Esophagus muscularis mucosa (tissue), 4 donors: ENCODE results near the gene MESP1. TPM values are rescaled to one million over a fixed set of nuclear protein-coding genes. Genes with fewer than 3 reads are reported as not detected.

Experiments used
- DNase-seq: peaks from one replicate; pipeline ENCODE4 v3.0.0-alpha.2; 2017; ENCODE audit errors: extremely low spot score
- H3K27ac ChIP-seq, 4 donors: fragments of 200-600 bp; sonication (generic); replicated peaks in 1 of 4; 1 replicate in 3 of 4; 2 replicates in 1 of 4; pipeline ENCODE4 v1.5.1; 2016 to 2019; ENCODE audit warnings: mild to moderate bottlenecking in 1 of 4
- H3K27me3 ChIP-seq, 4 donors: fragments of 200-600 bp; sonication (generic); one replicate each; pipeline versions ENCODE4 v1.5.1 to v1.6.0; 2016 to 2019
- H3K36me3 ChIP-seq, 4 donors: fragments of 200-600 bp; sonication (generic); one replicate each; pipeline ENCODE4 v1.5.1; 2016 to 2019
- H3K4me1 ChIP-seq, 4 donors: fragments of 200-600 bp; sonication (generic); one replicate each; pipeline ENCODE4 v1.5.1; 2016 to 2019
- H3K4me3 ChIP-seq, 4 donors: fragments of 200-600 bp; sonication (generic); 1 replicate in 2 of 4; 2 replicates in 2 of 4; pipeline ENCODE4 v1.5.1; 2016 to 2019; ENCODE audit warnings: mild to moderate bottlenecking in 4 of 4, moderate library complexity in 1 of 4
- H3K9me3 ChIP-seq, 4 donors: fragments of 200-600 bp; sonication (generic); 1 replicate in 3 of 4; 2 replicates in 1 of 4; pipeline ENCODE4 v1.5.1; 2016 to 2019
- CTCF ChIP-seq, 3 experiments: fragments of 200-600 bp in 2 of 3; fragments of 450-650 bp in 1 of 3; sonication (generic) in 2 of 3; IDR thresholded peaks; one replicate each; pipeline ENCODE4 v1.5.1; 2017 to 2019; ENCODE audit warnings: antibody characterized with exemption in 3 of 3, mild to moderate bottlenecking in 2 of 3, moderate library complexity in 1 of 3
- EP300 ChIP-seq: sonication (generic); formaldehyde crosslinking; IDR thresholded peaks from one replicate; pipeline ENCODE4 v1.6.1; 2017; ENCODE audit warnings: antibody characterized with exemption
- POLR2A ChIP-seq: fragments of 450-650 bp; IDR thresholded peaks from one replicate; pipeline ENCODE4 v1.6.1; 2017; ENCODE audit warnings: antibody characterized with exemption, moderate library complexity, mild to moderate bottlenecking, low read depth
- POLR2AphosphoS5 ChIP-seq, 2 donors: sonication (generic); formaldehyde crosslinking; IDR thresholded peaks; one replicate each; pipeline ENCODE4 v1.6.1; 2017; ENCODE audit warnings: antibody characterized with exemption in 2 of 2
- WGBS: methylation state at CpG from one replicate; pipeline ENCODE4 v1.1.5; 2018; 5-methylcytosine and 5-hydroxymethylcytosine counted together
- intact Hi-C: fragments of 100-400 bp; cut with DNase I; formaldehyde crosslinking; loops from one replicate; pipeline ENCODE4 v1.15.1; 2023
- total RNA-seq, 4 donors: library from RNA; depleted of rRNA; stranded (reverse); fragments of >200 nt; gene quantifications; one replicate each; pipeline versions ENCODE4 v1.1.0 to v1.2.1, GENCODE V29; 2016

Gene MESP1
- total RNA-seq, 4 donors from 2014 or later: 0.50 to 2.8 (median 1.7) TPM

GRCh38 chr15:89777782-89778380 is 26.8 kb upstream of the MESP1 start:
- no peak overlapping the region for H3K4me3 ChIP-seq
- intact Hi-C loops: loop anchor here (10.0 kb wide), 1 partner anchor 197 kb away; no protein-coding TSS in a partner anchor
- peaks cover 11 to 16% (median 14%) of the 10 kb centered on the region in 4 donors for H3K4me1 ChIP-seq
- no peaks in the 10 kb centered on the region for H3K27me3 ChIP-seq
- no peaks in the 10 kb centered on the region for H3K36me3 ChIP-seq
- no peaks in the 10 kb centered on the region for H3K9me3 ChIP-seq
- H3K27ac ChIP-seq: no peak overlapping the region
- 87% methylated on average over 6 of the region's 10 CpGs for WGBS
- TF ChIP-seq CTCF (IDR thresholded peaks at IDR 0.05): no peak
- DNase-seq: no peak

DNA sequence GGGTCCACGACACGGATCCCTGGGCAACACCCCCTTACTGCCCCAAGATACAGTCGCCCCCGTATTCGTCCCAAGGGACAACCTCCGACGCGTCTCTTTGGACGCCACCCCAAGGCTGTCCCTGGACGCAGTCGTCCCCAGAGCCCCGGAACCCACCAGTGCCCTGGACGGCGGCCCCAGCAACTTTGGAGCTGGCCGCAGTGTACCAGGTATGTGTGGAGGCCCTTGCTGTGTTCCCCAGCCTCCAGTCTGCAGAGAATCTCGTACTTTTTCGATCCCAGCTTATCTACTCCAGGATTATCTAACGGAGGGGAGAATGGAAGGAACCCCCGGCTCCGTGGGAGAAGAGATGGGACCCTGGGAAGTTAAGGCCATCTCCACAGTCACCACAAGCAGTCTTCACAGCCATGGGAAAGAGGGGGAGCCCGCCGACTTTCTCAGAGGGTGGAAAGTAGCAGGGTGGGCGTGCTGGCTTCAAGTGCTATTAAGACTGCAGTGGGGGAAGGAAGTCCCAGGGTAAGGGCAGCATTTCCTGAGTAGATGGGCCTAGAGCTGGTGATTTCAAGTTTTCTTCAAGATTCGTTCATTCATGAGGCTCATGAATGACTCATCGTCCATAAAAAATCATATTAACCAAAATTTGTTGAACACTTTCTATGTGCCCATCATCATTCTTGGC is 26.2 kb upstream of the MESP1 start:
- WGBS: 78% methylated on average over 15 of the region's 25 CpGs
- Histone ChIP-seq H3K27ac (peak overlapping the region in 1 of 4 donors; percentile 59), H3K27me3 (no peaks in the 10 kb centered on the region), H3K4me3 (peak overlapping the region; percentile 49 to 65 (median 53)), H3K36me3 (no peaks in the 10 kb centered on the region), H3K4me1 (peaks cover 11 to 16% (median 14%) of the 10 kb centered on the region in 4 donors), H3K9me3 (no peaks in the 10 kb centered on the region)
- DNase-seq: no peak
- intact Hi-C loops: loop anchor here (10.0 kb wide), 1 partner anchor 198 kb away; no protein-coding TSS in a partner anchor
- no peak for TF ChIP-seq POLR2AphosphoS5 (IDR thresholded peaks at IDR 0.05)
- TF ChIP-seq CTCF (IDR thresholded peaks at IDR 0.05): no peak
- TF ChIP-seq EP300: no peak
- TF ChIP-seq POLR2A: no peak

DNA sequence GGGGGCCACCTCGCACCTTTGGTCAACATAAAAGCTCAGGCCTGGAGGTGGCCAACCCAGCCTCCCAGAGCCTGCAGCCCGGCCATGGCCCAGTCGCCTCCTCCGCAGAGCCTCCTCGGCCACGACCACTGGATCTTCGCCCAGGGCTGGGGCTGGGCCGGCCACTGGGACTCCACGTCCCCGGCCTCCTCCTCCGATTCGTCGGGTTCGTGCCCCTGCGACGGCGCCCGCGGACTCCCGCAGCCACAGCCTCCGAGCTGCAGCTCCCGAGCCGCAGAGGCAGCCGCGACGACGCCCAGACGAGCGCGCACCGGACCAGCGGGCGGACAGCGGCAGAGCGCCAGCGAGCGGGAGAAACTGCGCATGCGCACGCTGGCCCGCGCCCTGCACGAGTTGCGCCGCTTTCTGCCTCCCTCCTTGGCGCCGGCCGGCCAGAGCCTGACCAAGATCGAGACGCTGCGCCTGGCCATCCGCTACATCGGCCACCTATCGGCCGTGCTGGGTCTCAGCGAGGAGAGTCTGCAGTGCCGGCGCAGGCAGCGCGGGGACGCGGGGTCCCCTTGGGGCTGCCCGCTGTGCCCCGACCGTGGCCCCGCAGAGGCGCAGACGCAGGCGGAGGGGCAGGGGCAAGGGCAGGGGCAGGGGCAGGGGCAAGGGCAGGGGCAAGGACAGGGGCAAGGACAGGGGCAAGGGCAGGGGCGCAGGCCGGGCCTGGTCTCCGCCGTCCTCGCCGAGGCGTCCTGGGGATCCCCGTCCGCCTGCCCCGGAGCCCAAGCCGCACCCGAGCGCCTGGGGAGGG is 25.4 kb upstream of the MESP1 start, which contains the start of gene MESP2:
Gene MESP2, plus strand, starts transcription at position 59 of the 799 bp plus-strand sequence. Its CDS starts 26 bp downstream, at position 85.
- peak; percentile 94 for DNase-seq
- Histone ChIP-seq H3K27me3 (no peaks in the 10 kb centered on the region), H3K9me3 (no peaks in the 10 kb centered on the region), H3K27ac (peak within 1 kb of the TSS; percentile 28 to 59 (median 54)), H3K4me1 (peaks cover 11 to 16% (median 14%) of the 10 kb centered on the region in 4 donors), H3K36me3 (no peaks in the 10 kb centered on the region), H3K4me3 (peak within 1 kb of the TSS; percentile 49 to 65 (median 53))
- intact Hi-C loops: loop anchor here (10.0 kb wide), 1 partner anchor 198 kb away; no protein-coding TSS in a partner anchor
- WGBS: 3% methylated on average over 31 of the region's 82 CpGs
- peak in 1 of 2 donors; percentile 78 for TF ChIP-seq POLR2AphosphoS5 (IDR thresholded peaks at IDR 0.05)
- TF ChIP-seq CTCF (IDR thresholded peaks at IDR 0.05): peak; percentile 43 to 61 (median 60)
- no peak for TF ChIP-seq EP300

- intact Hi-C loops: loop anchor here (10.0 kb wide), 1 partner anchor 199 kb away; no protein-coding TSS in a partner anchor
- Histone ChIP-seq H3K27me3 (no peaks in the 10 kb centered on the region), H3K9me3 (no peaks in the 10 kb centered on the region), H3K4me3 (peak overlapping the region; percentile 49 to 65 (median 53)), H3K36me3 (no peaks in the 10 kb centered on the region), H3K27ac (peak overlapping the region in 1 of 4 donors; percentile 59), H3K4me1 (peaks cover 11 to 16% (median 14%) of the 10 kb centered on the region in 4 donors)
- 77% methylated on average over 7 of the region's 14 CpGs for WGBS
- no peak for DNase-seq
- TF ChIP-seq EP300: no peak
- TF ChIP-seq POLR2AphosphoS5 (IDR thresholded peaks at IDR 0.05): no peak
- TF ChIP-seq CTCF (IDR thresholded peaks at IDR 0.05): no peak
- TF ChIP-seq POLR2A: no peak
Measured at GRCh38 chr15:89775815-89776214, 24.8 kb upstream of the MESP1 start.
